ENCODE data around the gene PTPRQ.

DNA sequence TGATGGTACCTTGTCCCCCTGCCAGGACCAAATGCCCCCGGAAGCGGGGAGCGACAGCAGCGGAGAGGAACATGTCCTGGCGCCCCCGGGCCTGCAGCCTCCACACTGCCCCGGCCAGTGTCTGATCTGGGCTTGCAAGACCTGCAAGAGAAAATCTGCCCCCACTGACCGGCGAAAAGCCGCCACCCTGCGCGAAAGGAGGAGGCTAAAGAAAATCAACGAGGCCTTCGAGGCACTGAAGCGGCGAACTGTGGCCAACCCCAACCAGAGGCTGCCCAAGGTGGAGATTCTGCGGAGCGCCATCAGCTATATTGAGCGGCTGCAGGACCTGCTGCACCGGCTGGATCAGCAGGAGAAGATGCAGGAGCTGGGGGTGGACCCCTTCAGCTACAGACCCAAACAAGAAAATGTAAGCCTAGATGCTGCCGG lies 263.8 kb downstream of the PTPRQ start:
- TF ChIP-seq CTCF (IDR thresholded peaks at IDR 0.05) = no peak
- no peak for TF ChIP-seq EZH2phosphoT487 (IDR thresholded peaks at IDR 0.05)

All from neural progenitor cell (in vitro differentiated cells).